ENCODE measurements around the gene NHS. TPM values are rescaled to one million over a fixed set of nuclear protein-coding genes. Genes with fewer than 3 reads are reported as not detected.

The NHS gene
- total and polyA plus RNA-seq, 10 donors = 0.32 to 3.1 (median 2.1) TPM

DNA sequence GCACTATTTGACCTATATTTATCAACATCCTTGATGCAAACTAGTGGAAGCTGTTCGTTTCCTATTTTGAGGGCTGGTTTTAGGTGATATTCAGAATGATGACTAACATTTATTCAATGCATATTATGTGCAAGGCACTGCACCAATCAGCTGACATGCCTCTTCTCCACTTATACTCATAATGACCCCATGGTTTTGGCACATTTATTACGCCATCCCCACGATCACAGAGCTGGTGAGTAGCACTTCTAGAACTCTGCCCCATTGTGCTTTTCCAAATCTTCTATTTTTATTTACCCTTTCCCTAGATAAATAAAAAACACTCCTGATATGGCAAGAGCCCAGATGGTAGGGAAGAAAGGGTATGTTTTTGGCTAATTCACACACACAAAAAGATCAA, 375.4 kb downstream of the NHS start:
- H3K4me3 ChIP-seq = no peak overlapping the region
- WGBS, 5 donors = 67 to 89% (median 75%) methylated on average over 3 of the region's 3 CpGs
- H3K36me3 ChIP-seq = peaks cover 0 to 28% (median 8%) of the 10 kb centered on the region in 6 donors
- H3K27ac ChIP-seq = no peak overlapping the region
- no peak for DNase-seq
- TF ChIP-seq POLR2A (IDR thresholded peaks at IDR 0.05) (no peak), POLR2AphosphoS5 (IDR thresholded peaks at IDR 0.05) (no peak)
- TF ChIP-seq, protein P1, sequence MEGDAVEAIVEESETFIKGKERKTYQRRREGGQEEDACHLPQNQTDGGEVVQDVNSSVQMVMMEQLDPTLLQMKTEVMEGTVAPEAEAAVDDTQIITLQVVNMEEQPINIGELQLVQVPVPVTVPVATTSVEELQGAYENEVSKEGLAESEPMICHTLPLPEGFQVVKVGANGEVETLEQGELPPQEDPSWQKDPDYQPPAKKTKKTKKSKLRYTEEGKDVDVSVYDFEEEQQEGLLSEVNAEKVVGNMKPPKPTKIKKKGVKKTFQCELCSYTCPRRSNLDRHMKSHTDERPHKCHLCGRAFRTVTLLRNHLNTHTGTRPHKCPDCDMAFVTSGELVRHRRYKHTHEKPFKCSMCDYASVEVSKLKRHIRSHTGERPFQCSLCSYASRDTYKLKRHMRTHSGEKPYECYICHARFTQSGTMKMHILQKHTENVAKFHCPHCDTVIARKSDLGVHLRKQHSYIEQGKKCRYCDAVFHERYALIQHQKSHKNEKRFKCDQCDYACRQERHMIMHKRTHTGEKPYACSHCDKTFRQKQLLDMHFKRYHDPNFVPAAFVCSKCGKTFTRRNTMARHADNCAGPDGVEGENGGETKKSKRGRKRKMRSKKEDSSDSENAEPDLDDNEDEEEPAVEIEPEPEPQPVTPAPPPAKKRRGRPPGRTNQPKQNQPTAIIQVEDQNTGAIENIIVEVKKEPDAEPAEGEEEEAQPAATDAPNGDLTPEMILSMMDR (IDR thresholded peaks at IDR 0.05 in 8 of 11, conservative IDR thresholded peaks at IDR 0.05 in 3 of 11) = no peak
- H3K27me3 ChIP-seq (replicated peaks in 1 of 7) = no peaks in the 10 kb centered on the region
- H3K9me3 ChIP-seq = no peaks in the 10 kb centered on the region
- no peaks in the 10 kb centered on the region for H3K4me1 ChIP-seq
- intact Hi-C loops (cut with DNase I; ENCODE audit: low total_unique reads) = no loop called here

DNA sequence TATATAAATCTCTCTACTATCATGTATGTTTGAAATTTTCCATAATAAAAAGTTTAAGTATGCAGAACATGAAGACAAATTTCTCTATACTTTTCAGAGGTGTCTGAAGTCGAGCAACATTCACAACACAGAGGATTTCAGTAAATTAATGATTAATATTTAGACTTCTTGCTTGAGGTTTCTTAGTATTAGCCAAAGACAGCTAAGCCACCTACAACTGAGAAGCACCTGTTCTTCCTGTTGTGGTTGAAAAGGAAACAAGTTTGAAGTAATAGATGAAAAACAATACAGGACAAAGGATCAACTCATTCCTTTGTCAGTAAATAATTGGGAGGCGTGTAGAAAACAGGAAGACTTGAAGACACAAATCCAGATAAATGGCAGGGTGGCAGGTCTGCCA, 383.4 kb downstream of the NHS start:
- TF ChIP-seq, protein P1 (IDR thresholded peaks at IDR 0.05 in 8 of 11, conservative IDR thresholded peaks at IDR 0.05 in 3 of 11) = no peak
- no peak for TF ChIP-seq POLR2AphosphoS5 (IDR thresholded peaks at IDR 0.05)
- TF ChIP-seq POLR2A (IDR thresholded peaks at IDR 0.05) = no peak
- Histone ChIP-seq H3K9me3 (no peaks in the 10 kb centered on the region), H3K27ac (no peak overlapping the region), H3K27me3 (replicated peaks in 1 of 7) (peaks cover 0 to 5% (median 0%) of the 10 kb centered on the region in 7 donors), H3K4me3 (no peak overlapping the region), H3K4me1 (no peaks in the 10 kb centered on the region), H3K36me3 (peaks cover 0 to under 1% (median 0%) of the 10 kb centered on the region in 6 donors)
- no peak for DNase-seq
- intact Hi-C loops (cut with DNase I; ENCODE audit: low total_unique reads) = no loop called here
- 43 to 84% (median 59%) methylated on average over 2 of the region's 2 CpGs for WGBS, 5 donors

DNA sequence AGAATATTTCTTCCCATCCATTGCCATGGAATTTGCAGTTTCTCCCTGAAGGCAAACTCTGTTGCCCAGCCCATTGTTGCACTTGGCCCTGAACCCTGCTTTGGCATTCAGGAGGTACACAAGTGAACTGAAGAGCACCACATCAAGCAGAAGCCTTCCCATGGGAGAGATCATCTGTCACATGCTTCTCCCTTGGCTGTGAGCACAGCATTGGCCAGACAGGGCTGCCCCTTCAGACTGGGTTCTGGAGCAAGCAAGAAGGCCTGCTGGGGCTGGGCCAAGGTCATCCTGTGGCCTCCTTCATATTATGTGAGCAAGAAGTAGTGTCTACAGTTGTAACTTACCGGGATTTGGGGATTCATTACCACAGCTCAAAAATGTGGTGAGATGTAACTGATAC, 385.0 kb downstream of the NHS start:
- no peak for TF ChIP-seq POLR2AphosphoS5 (IDR thresholded peaks at IDR 0.05)
- TF ChIP-seq POLR2A (IDR thresholded peaks at IDR 0.05) = no peak
- TF ChIP-seq, protein P1 (IDR thresholded peaks at IDR 0.05 in 8 of 11, conservative IDR thresholded peaks at IDR 0.05 in 3 of 11) = no peak
- Histone ChIP-seq H3K36me3 (no peaks in the 10 kb centered on the region), H3K4me3 (no peak overlapping the region), H3K27me3 (replicated peaks in 1 of 7) (peaks cover 0 to 5% (median 0%) of the 10 kb centered on the region in 7 donors), H3K9me3 (no peaks in the 10 kb centered on the region), H3K4me1 (no peaks in the 10 kb centered on the region), H3K27ac (no peak overlapping the region)
- 72 to 91% (median 83%) methylated on average over 1 of the region's 1 CpG for WGBS, 5 donors
- intact Hi-C loops (cut with DNase I; ENCODE audit: low total_unique reads) = no loop called here
- DNase-seq = no peak

DNA sequence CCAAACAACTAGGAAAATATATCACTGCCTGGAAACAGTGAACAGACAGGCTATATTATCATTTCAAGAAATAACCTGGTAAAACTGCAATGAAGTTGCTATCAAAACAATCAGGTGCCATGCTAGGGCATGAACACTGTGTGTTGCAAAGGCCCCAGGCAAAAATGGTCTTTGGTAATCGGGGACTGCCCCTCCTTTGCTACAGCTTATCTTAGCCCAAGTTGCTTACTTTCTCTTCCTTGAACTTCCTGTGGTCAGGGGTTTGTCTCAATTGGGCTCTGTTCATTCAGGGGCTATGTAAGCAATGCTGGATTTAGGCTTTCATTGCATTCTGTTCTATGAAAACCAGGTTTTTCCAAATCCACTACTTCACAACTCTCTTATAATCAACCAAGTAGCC, 392.7 kb downstream of the NHS start:
- TF ChIP-seq POLR2A (IDR thresholded peaks at IDR 0.05) = no peak
- TF ChIP-seq POLR2AphosphoS5 (IDR thresholded peaks at IDR 0.05) = no peak
- TF ChIP-seq, protein P1 (IDR thresholded peaks at IDR 0.05 in 8 of 11, conservative IDR thresholded peaks at IDR 0.05 in 3 of 11) = no peak
- WGBS, 5 donors = 7 to 44% (median 18%) methylated on average over 1 of the region's 1 CpG
- DNase-seq = no peak
- Histone ChIP-seq H3K4me3 (no peak overlapping the region), H3K27ac (no peak overlapping the region), H3K36me3 (no peaks in the 10 kb centered on the region), H3K9me3 (no peaks in the 10 kb centered on the region), H3K27me3 (replicated peaks in 1 of 7) (no peaks in the 10 kb centered on the region), H3K4me1 (no peaks in the 10 kb centered on the region)
- intact Hi-C loops (cut with DNase I; ENCODE audit: low total_unique reads) = no loop called here
